DOHH2 (cell line): ENCODE results near the gene RACGAP1.

Experiments used
- CTCF ChIP-seq: fragments of 200-600 bp; sonication (generic); IDR thresholded peaks from one replicate; pipeline ENCODE4 v1.5.1; 2014; ENCODE audit warnings: antibody characterized with exemption, mild to moderate bottlenecking, low read depth, low read length; ENCODE audit not compliant: poor library complexity, severe bottlenecking
- EZH2phosphoT487 ChIP-seq: fragments of 200-600 bp; sonication (generic); IDR thresholded peaks from 2 replicates; pipeline ENCODE4 v1.6.1; 2017; ENCODE audit warnings: borderline replicate concordance, mild to moderate bottlenecking, antibody characterized with exemption, low read length, moderate library complexity, mixed read lengths

GRCh38 chr12:50014342-50014741 lies 11.0 kb downstream of the RACGAP1 start:
- TF ChIP-seq CTCF (no peak), EZH2phosphoT487 (no peak)
